Smooth muscle cell (in vitro differentiated cells): ENCODE results near the gene INSRR. TPM values are rescaled to one million over a fixed set of nuclear protein-coding genes. Genes with fewer than 3 reads are reported as not detected.

ENCODE experiments used
- DNase-seq: peaks from one replicate; lab custom pipeline; 2025; ENCODE audit not compliant: unreplicated experiment; lab: John Stamatoyannopoulos, UW
- H2AFZ ChIP-seq: fragments of 200-600 bp; sonication (generic); 2 replicates; pipeline ENCODE4 v1.6.0; 2016; ENCODE audit warnings: antibody characterized with exemption, low read depth, mild to moderate bottlenecking
- H3F3A ChIP-seq: fragments of 200-600 bp; sonication (generic); 2 replicates; pipeline ENCODE4 v1.6.0; 2017; ENCODE audit warnings: antibody characterized with exemption, low read depth
- H3K27ac ChIP-seq: fragments of 200-600 bp; sonication (generic); 2 replicates; pipeline ENCODE4 v1.5.1; 2016; ENCODE audit warnings: low read depth, mild to moderate bottlenecking
- H3K27me3 ChIP-seq: fragments of 200-600 bp; sonication (generic); 2 replicates; pipeline ENCODE4 v1.6.1; 2016; ENCODE audit warnings: low read depth, mild to moderate bottlenecking
- H3K36me3 ChIP-seq: fragments of 200-600 bp; sonication (generic); 2 replicates; pipeline ENCODE4 v1.5.1; 2016; ENCODE audit warnings: low read depth
- H3K4me1 ChIP-seq: fragments of 200-600 bp; sonication (generic); 2 replicates; pipeline ENCODE4 v1.5.1; 2016; ENCODE audit warnings: low read depth
- H3K4me2 ChIP-seq: fragments of 200-600 bp; sonication (generic); 2 replicates; pipeline ENCODE4 v1.6.0; 2016; ENCODE audit warnings: mild to moderate bottlenecking
- H3K4me3 ChIP-seq: fragments of 200-600 bp; sonication (generic); 2 replicates; pipeline ENCODE4 v1.5.1; 2016; ENCODE audit warnings: mild to moderate bottlenecking
- H3K79me2 ChIP-seq: fragments of 200-600 bp; sonication (generic); 2 replicates; pipeline ENCODE4 v1.6.0; 2016; ENCODE audit warnings: low read depth, mild to moderate bottlenecking
- H3K9ac ChIP-seq: fragments of 200-600 bp; sonication (generic); 2 replicates; pipeline ENCODE4 v1.6.0; 2016; ENCODE audit warnings: low read depth
- H3K9me3 ChIP-seq: fragments of 200-600 bp; sonication (generic); replicated peaks from 2 replicates; pipeline ENCODE4 v1.5.1; 2016; ENCODE audit warnings: low read depth
- H4K20me1 ChIP-seq: fragments of 200-600 bp; sonication (generic); 2 replicates; pipeline ENCODE4 v1.6.0; 2016; ENCODE audit warnings: low read depth
- CTCF ChIP-seq: fragments of 200-600 bp; sonication (generic); IDR thresholded peaks from 2 replicates; pipeline ENCODE4 v1.5.1; 2017; ENCODE audit warnings: borderline replicate concordance, mild to moderate bottlenecking, antibody characterized with exemption; ENCODE audit not compliant: insufficient read depth, poor library complexity, severe bottlenecking
- WGBS: methylation state at CpG from one replicate; pipeline ENCODE4 v1.1.7; 2016; ENCODE audit warnings: low lambda C conversion rate; 5-methylcytosine and 5-hydroxymethylcytosine counted together
- polyA plus RNA-seq: library from polyadenylated mRNA; unstranded; fragments of >200 nt; fragmentation: Nextera tagmentation; extraction: Ambion mirVana; gene quantifications from 2 replicates; pipeline ENCODE4 v1.2.1, GENCODE V29; 2016
- total RNA-seq: library from RNA; depleted of rRNA; stranded (reverse); fragments of >200 nt; gene quantifications from 2 replicates; pipeline ENCODE4 v1.2.3, GENCODE V29; 2014

The INSRR gene
- total and polyA plus RNA-seq, 2 experiments from 2014 or later: 0.36 to 0.45 TPM

- no peak for TF ChIP-seq CTCF
- DNase-seq: no peak
- no peak overlapping the region for H2AFZ ChIP-seq
- H3K9me3 ChIP-seq: no peaks in the 10 kb centered on the region
- peaks cover 12% of the 10 kb centered on the region for H3K4me1 ChIP-seq
- no peaks in the 10 kb centered on the region for H3K36me3 ChIP-seq
- H3K27me3 ChIP-seq: no peaks in the 10 kb centered on the region
- H3K79me2 ChIP-seq: no peaks in the 10 kb centered on the region
- no peak overlapping the region for H3K27ac ChIP-seq
- no peak overlapping the region for H3K4me2 ChIP-seq
- 34% methylated on average over 10 of the region's 10 CpGs for WGBS
- H4K20me1 ChIP-seq: no peaks in the 10 kb centered on the region
- H3K4me3 ChIP-seq: no peak overlapping the region
- no peaks in the 10 kb centered on the region for H3F3A ChIP-seq
- no peak overlapping the region for H3K9ac ChIP-seq
Observed at GRCh38 chr1:156884560-156885184, 25.8 kb upstream of the INSRR start.

GRCh38 chr1:156883919-156884318 is 25.0 kb upstream of the INSRR start:
- WGBS: 88% methylated on average over 7 of the region's 7 CpGs
- no peaks in the 10 kb centered on the region for H3K79me2 ChIP-seq
- H3F3A ChIP-seq: no peaks in the 10 kb centered on the region

GRCh38 chr1:156882543-156882942 is 23.6 kb upstream of the INSRR start:
- Histone ChIP-seq H3K9me3 (no peaks in the 10 kb centered on the region), H4K20me1 (no peaks in the 10 kb centered on the region), H3K9ac (no peak overlapping the region), H3K79me2 (no peaks in the 10 kb centered on the region), H3K27ac (no peak overlapping the region), H3F3A (no peaks in the 10 kb centered on the region), H3K4me1 (peaks cover 12% of the 10 kb centered on the region), H3K4me3 (no peak overlapping the region), H3K4me2 (no peak overlapping the region), H3K27me3 (peaks cover 5% of the 10 kb centered on the region), H2AFZ (no peak overlapping the region), H3K36me3 (no peaks in the 10 kb centered on the region)
- TF ChIP-seq CTCF: no peak
- WGBS: 78% methylated on average over 3 of the region's 3 CpGs
- DNase-seq: no peak

More at GRCh38 chr1:156883919-156884318, 25.0 kb upstream of the INSRR start:
- Histone ChIP-seq H3K27ac (no peak overlapping the region), H3K4me3 (no peak overlapping the region), H3K36me3 (no peaks in the 10 kb centered on the region), H3K27me3 (no peaks in the 10 kb centered on the region), H2AFZ (no peak overlapping the region), H4K20me1 (no peaks in the 10 kb centered on the region), H3K9me3 (no peaks in the 10 kb centered on the region), H3K4me2 (no peak overlapping the region), H3K9ac (no peak overlapping the region), H3K4me1 (peaks cover 12% of the 10 kb centered on the region)
- DNase-seq: no peak
- no peak for TF ChIP-seq CTCF

- WGBS: 86% methylated on average over 4 of the region's 4 CpGs
- no peak for TF ChIP-seq CTCF
- H3K4me3 ChIP-seq: no peak overlapping the region
- no peak overlapping the region for H2AFZ ChIP-seq
- H3K27ac ChIP-seq: no peak overlapping the region
- no peaks in the 10 kb centered on the region for H4K20me1 ChIP-seq
- H3K9me3 ChIP-seq: no peaks in the 10 kb centered on the region
- H3K27me3 ChIP-seq: peaks cover 5% of the 10 kb centered on the region
- no peak overlapping the region for H3K4me2 ChIP-seq
- no peak overlapping the region for H3K9ac ChIP-seq
- H3K79me2 ChIP-seq: no peaks in the 10 kb centered on the region
- peaks cover 12% of the 10 kb centered on the region for H3K4me1 ChIP-seq
- H3F3A ChIP-seq: no peaks in the 10 kb centered on the region
- no peak for DNase-seq
- H3K36me3 ChIP-seq: no peaks in the 10 kb centered on the region
Observed at GRCh38 chr1:156881663-156882062, 22.7 kb upstream of the INSRR start.
